ENCODE results near the gene SYTL3.

GRCh38 chr6:158743033-158743651, 93.3 kb downstream of the SYTL3 start:
- TF ChIP-seq POLR2A (IDR thresholded peaks at IDR 0.05) (no peak), CTCF (IDR thresholded peaks at IDR 0.05) (no peak), POLR2AphosphoS5 (IDR thresholded peaks at IDR 0.05) (no peak)
